ENCODE measurements around the gene GPR132. TPM values are rescaled to one million over a fixed set of nuclear protein-coding genes. Genes with fewer than 3 reads are reported as not detected.

Gene GPR132
- total and polyA plus RNA-seq, 2 experiments from 2014 or later: 0.14 TPM; not detected in 1

GRCh38 chr14:105010106-105010505 is 55.1 kb downstream of the GPR132 start (continued):
- no peak for TF ChIP-seq CTCF (conservative IDR thresholded peaks at IDR 0.05; ENCODE audit: low read depth in 2 of 2)

- Histone ChIP-seq H3K36me3 (ENCODE audit: insufficient read depth) (peaks cover 13% of the 10 kb centered on the region), H3K27ac (ENCODE audit: low read depth) (no peak overlapping the region), H3K27me3 (ENCODE audit: insufficient read depth) (no peaks in the 10 kb centered on the region), H3K79me2 (replicated peaks; ENCODE audit: insufficient read depth) (peaks cover 42% of the 10 kb centered on the region), H3K9me2 (ENCODE audit: insufficient read depth) (no peaks in the 10 kb centered on the region), H2AFZ (no peak overlapping the region), H3K4me2 (no peak overlapping the region), H3K4me1 (ENCODE audit: insufficient read depth) (no peaks in the 10 kb centered on the region), H3F3A (replicated peaks; ENCODE audit: low read depth) (no peaks in the 10 kb centered on the region), H3K4me3 (no peak overlapping the region), H4K20me1 (replicated peaks; ENCODE audit: insufficient read depth) (peaks cover 17% of the 10 kb centered on the region)
- ATAC-seq: no peak
- H3K9me3 Mint-ChIP-seq: no peaks in the 10 kb centered on the region
- no peak overlapping the region for H3K27ac Mint-ChIP-seq
- H3K4me3 Mint-ChIP-seq: no peak overlapping the region
- no peaks in the 10 kb centered on the region for H3K4me1 Mint-ChIP-seq
- peaks cover 41% of the 10 kb centered on the region for H3K36me3 Mint-ChIP-seq (ENCODE audit: low read depth)
- DNase-seq (ENCODE audit: low spot score): no peak
- peaks cover 9% of the 10 kb centered on the region for H3K27me3 Mint-ChIP-seq (ENCODE audit: insufficient read depth, low read depth, poor library complexity)
- no peak for TF ChIP-seq ETS1 (IDR thresholded peaks at IDR 0.05)
- no peak for TF ChIP-seq POLR2AphosphoS5 (IDR thresholded peaks at IDR 0.05; ENCODE audit: low read depth)
- no peak for TF ChIP-seq STAT1 (IDR thresholded peaks at IDR 0.05; ENCODE audit: unreplicated experiment)
- TF ChIP-seq ZNF462 (CRISPR knock-in tag; IDR thresholded peaks at IDR 0.05): no peak
- TF ChIP-seq REST (IDR thresholded peaks at IDR 0.05; ENCODE audit: unreplicated experiment): no peak
- no peak for TF ChIP-seq CTCF (conservative IDR thresholded peaks at IDR 0.05; ENCODE audit: low read depth in 2 of 2)
- no peak for TF ChIP-seq NANOG (IDR thresholded peaks at IDR 0.05; ENCODE audit: borderline replicate concordance)
- TF ChIP-seq CREB1 (CRISPR knock-in tag; IDR thresholded peaks at IDR 0.05; ENCODE audit: low read depth): no peak
- TF ChIP-seq JUNB (IDR thresholded peaks at IDR 0.05; ENCODE audit: unreplicated experiment): no peak
Observed at GRCh38 chr14:105007593-105008264, 57.5 kb downstream of the GPR132 start.
